C4-2B (cell line): Measurements from ENCODE around the gene SRCIN1.

Source experiments
- ZFX ChIP-seq: fragments of 450-650 bp; IDR thresholded peaks from 2 replicates; pipeline ENCODE4 v1.6.1; 2017
- TF ChIP-seq, protein P1 (sequence below): fragments of 450-650 bp; conservative IDR thresholded peaks from 2 replicates; pipeline ENCODE4 v1.5.1; 2017; ENCODE audit warnings: mild to moderate bottlenecking

DNA sequence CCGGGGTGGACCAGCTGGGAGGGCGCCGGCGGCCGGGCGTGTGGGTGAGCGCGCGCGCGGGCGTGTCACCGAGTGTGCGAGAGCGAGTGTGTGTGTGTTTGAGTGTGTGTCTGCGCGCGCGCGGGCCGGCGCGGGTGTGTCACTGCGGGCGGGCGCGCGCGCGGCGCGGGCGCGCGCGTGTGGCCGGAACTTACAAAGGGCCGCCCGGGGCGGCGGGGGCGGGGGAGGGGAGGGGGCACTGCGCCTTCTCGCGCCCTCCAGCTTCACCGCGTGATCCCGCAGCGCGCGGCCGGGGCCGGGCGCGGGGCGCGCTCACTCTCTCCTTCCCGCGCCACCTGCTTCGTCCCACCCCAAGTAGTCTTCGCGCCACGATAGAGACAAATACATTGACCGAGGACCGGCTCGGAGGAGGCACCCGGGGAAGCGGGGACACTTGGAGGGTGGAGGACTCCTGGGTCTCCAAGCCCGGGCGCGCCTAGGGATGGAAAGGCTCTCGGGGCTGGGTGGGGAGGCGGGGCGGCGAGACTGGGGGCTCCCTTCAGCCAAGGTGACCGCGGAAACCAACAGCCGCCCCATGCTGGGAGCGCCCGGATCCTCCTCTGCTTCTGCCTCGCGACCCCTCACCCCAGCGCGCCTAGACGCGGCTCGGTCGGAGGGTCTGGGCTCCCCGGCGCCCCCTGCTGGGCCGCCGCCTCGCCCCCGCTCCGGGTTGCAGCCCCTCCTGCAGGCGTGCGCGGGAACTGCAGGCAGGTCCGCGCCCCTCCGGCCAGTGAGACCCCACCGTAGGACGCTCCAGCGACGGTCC lies at the start of gene SRCIN1:
- TF ChIP-seq, protein P1, sequence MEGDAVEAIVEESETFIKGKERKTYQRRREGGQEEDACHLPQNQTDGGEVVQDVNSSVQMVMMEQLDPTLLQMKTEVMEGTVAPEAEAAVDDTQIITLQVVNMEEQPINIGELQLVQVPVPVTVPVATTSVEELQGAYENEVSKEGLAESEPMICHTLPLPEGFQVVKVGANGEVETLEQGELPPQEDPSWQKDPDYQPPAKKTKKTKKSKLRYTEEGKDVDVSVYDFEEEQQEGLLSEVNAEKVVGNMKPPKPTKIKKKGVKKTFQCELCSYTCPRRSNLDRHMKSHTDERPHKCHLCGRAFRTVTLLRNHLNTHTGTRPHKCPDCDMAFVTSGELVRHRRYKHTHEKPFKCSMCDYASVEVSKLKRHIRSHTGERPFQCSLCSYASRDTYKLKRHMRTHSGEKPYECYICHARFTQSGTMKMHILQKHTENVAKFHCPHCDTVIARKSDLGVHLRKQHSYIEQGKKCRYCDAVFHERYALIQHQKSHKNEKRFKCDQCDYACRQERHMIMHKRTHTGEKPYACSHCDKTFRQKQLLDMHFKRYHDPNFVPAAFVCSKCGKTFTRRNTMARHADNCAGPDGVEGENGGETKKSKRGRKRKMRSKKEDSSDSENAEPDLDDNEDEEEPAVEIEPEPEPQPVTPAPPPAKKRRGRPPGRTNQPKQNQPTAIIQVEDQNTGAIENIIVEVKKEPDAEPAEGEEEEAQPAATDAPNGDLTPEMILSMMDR, result peak; percentile 100
- no peak for TF ChIP-seq ZFX
